HL-60/S4 treated with phorbol 12-myristate 13-acetate at 8.2 ng/mL for 4 days and 3 days (cell line): ENCODE measurements around the gene FAAP20.

Experiments
- in situ Hi-C: fragments of 300-500 bp; cut with MboI; formaldehyde crosslinking; loops from 2 replicates; pipeline ENCODE4 v1.15.0; 2022; ENCODE audit warnings: low sequenced_read_pairs

FAAP20 gene

GRCh38 chr1:2230781-2231531 is 36.4 kb upstream of the FAAP20 start:
- in situ Hi-C loops: no loop called here

- in situ Hi-C loops: no loop called here
Observed at GRCh38 chr1:2229911-2230731, 35.5 kb upstream of the FAAP20 start.

GRCh38 chr1:2229037-2229864 is 34.7 kb upstream of the FAAP20 start:
- in situ Hi-C loops: no loop called here

- in situ Hi-C loops: no loop called here
Observed at GRCh38 chr1:2228694-2229036, 34.1 kb upstream of the FAAP20 start.

- in situ Hi-C loops: no loop called here
Observed at GRCh38 chr1:2228157-2228594, 33.6 kb upstream of the FAAP20 start, which contains the start of gene SKI. Gene SKI, plus strand, starts transcription at chr1:2228319. Its CDS starts 448 bp downstream, at chr1:2228767.

GRCh38 chr1:2227346-2228156 is 33.0 kb upstream of the FAAP20 start:
- in situ Hi-C loops: no loop called here

GRCh38 chr1:2226525-2227345 is 32.2 kb upstream of the FAAP20 start:
- in situ Hi-C loops: no loop called here

GRCh38 chr1:2224631-2225428 is 30.3 kb upstream of the FAAP20 start:
- in situ Hi-C loops: no loop called here

GRCh38 chr1:2224170-2224584 is 29.6 kb upstream of the FAAP20 start:
- in situ Hi-C loops: no loop called here

GRCh38 chr1:2221271-2221670 is 26.7 kb upstream of the FAAP20 start:
- in situ Hi-C loops: no loop called here

GRCh38 chr1:2216767-2217058 is 22.1 kb upstream of the FAAP20 start:
- in situ Hi-C loops: no loop called here

- in situ Hi-C loops: no loop called here
Observed at GRCh38 chr1:2215909-2216766, 21.6 kb upstream of the FAAP20 start.

GRCh38 chr1:2215329-2215728 is 20.8 kb upstream of the FAAP20 start:
- in situ Hi-C loops: no loop called here

- in situ Hi-C loops: no loop called here
Observed at GRCh38 chr1:2214541-2215241, 20.1 kb upstream of the FAAP20 start.

GRCh38 chr1:2213576-2214505 is 19.3 kb upstream of the FAAP20 start:
- in situ Hi-C loops: no loop called here
